Measurements from ENCODE around the gene SOX14. TPM values are rescaled to one million over a fixed set of nuclear protein-coding genes. Genes with fewer than 3 reads are reported as not detected.
A peak's percentile ranks its signal among the peaks of the same experiment; 100 is the strongest.

SOX14 gene
- total and polyA plus RNA-seq, 2 donors (not counting 1 experiment from before 2014, with no cell fraction given) = not detected

DNA sequence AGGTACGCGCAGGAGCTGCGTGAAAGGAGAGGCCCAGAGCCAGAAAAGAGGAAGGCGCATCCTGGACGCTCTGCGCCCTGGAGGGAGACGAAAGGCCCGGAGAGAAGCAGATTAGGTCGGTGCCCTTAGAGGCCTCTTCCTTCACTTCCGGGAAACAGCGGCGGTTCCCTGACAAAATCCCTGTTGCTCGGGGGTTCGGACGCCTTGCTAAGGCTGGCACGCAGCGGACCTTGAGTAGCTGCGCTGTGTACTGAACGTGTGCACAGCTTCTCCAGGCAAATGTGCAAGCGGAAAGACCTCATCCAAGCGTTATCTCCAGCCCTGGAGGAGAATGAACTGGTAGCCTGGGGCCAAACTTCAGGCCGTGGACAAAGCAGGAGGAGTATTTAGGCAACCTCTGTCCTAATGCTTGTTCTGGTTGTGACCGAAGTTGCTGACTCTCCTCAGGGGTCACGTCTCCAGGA, 3.0 kb upstream of the SOX14 start:
- H3K4me1 ChIP-seq (ENCODE audit: control insufficient read depth, extremely low read depth, insufficient read depth, low read length) = no peaks in the 10 kb centered on the region
- DNase-seq (ENCODE audit: low read depth in 2 of 2) = no peak
- no peak overlapping the region for H3K4me2 ChIP-seq (ENCODE audit: extremely low read depth, insufficient read depth, low read length)
- H2AFZ ChIP-seq (ENCODE audit: low read length) = no peak overlapping the region
- H3K36me3 ChIP-seq (ENCODE audit: control insufficient read depth, insufficient read depth, low read length) = no peaks in the 10 kb centered on the region
- no peaks in the 10 kb centered on the region for H4K20me1 ChIP-seq (ENCODE audit: control insufficient read depth, extremely low read depth, insufficient read depth, low read length)
- H3K9ac ChIP-seq (ENCODE audit: insufficient read depth, low read length) = no peak overlapping the region
- TF ChIP-seq, protein P1, sequence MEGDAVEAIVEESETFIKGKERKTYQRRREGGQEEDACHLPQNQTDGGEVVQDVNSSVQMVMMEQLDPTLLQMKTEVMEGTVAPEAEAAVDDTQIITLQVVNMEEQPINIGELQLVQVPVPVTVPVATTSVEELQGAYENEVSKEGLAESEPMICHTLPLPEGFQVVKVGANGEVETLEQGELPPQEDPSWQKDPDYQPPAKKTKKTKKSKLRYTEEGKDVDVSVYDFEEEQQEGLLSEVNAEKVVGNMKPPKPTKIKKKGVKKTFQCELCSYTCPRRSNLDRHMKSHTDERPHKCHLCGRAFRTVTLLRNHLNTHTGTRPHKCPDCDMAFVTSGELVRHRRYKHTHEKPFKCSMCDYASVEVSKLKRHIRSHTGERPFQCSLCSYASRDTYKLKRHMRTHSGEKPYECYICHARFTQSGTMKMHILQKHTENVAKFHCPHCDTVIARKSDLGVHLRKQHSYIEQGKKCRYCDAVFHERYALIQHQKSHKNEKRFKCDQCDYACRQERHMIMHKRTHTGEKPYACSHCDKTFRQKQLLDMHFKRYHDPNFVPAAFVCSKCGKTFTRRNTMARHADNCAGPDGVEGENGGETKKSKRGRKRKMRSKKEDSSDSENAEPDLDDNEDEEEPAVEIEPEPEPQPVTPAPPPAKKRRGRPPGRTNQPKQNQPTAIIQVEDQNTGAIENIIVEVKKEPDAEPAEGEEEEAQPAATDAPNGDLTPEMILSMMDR (conservative IDR thresholded peaks at IDR 0.05 in 1 of 2, IDR thresholded peaks at IDR 0.05 in 1 of 2; ENCODE audit: low read depth in 1 of 2, low read length in 2 of 2) = no peak
- TF ChIP-seq EZH2 (IDR thresholded peaks at IDR 0.05; ENCODE audit: low read length, missing control alignments) = no peak
- H3K79me2 ChIP-seq (ENCODE audit: control insufficient read depth, insufficient read depth, low read length) = no peaks in the 10 kb centered on the region
- H3K27ac ChIP-seq (ENCODE audit: insufficient read depth, low read length) = no peak overlapping the region
- H3K9me3 ChIP-seq (ENCODE audit: control insufficient read depth, insufficient read depth, low read depth, low read length) = no peaks in the 10 kb centered on the region
- H3K4me3 ChIP-seq (replicated peaks in 1 of 4; ENCODE audit: control extremely low read depth in 1 of 4, insufficient read depth in 1 of 4, low read depth in 3 of 4, low read length in 4 of 4) = no peak overlapping the region
- H3K27me3 ChIP-seq (ENCODE audit: control insufficient read depth, insufficient read depth, low read length) = peaks cover 35% of the 10 kb centered on the region

DNA sequence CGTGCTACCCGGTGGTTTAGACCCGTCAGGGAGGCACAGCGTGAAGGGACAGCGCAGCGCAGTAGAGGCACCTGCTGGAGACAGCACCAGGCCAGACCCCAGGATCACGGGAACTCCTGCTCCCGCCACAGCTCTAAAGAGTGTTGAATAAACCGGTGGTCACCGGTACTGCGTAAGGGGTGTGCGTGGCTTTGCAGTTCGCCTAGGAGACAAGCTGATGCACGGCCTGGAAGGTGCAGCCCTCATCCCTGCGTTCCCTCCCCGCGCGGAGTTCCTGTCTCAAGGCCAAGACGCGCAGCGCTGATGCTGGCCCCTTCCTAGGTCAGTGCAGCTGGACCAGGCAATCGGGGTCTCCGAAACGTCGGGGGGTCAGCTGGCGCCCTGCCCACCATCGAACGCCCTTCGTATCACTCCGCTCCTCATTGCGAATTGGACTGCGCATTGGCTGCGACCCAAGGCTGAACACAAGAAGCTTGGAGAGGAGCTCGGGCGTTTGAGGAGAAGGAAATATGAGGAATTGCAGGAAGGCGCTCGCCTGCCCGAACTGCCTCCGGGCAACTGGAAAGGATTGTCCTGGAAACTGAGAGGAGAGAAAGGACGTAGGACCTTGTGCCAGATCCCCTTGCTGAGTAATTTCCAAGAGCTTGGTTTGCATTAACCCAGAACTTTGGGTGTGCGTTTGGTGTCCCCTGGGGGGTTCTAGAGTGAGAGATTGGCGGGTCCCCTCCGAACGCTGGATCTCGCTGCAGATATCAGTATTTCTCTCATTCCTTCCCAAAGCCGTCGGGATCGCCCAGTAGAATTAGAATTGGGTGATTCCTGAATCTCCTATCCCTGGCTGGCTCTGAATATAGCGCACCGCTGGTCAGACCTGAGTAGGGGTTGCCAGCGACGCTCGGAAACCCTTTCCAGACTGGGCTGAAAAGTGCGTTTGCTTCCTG, 2.3 kb upstream of the SOX14 start:
- DNase-seq (ENCODE audit: low read depth in 2 of 2) = no peak
- Histone ChIP-seq H3K4me2 (ENCODE audit: extremely low read depth, insufficient read depth, low read length) (no peak overlapping the region), H3K79me2 (ENCODE audit: control insufficient read depth, insufficient read depth, low read length) (no peaks in the 10 kb centered on the region), H2AFZ (ENCODE audit: low read length) (no peak overlapping the region), H3K4me3 (replicated peaks in 1 of 4; ENCODE audit: control extremely low read depth in 1 of 4, insufficient read depth in 1 of 4, low read depth in 3 of 4, low read length in 4 of 4) (no peak overlapping the region), H3K36me3 (ENCODE audit: control insufficient read depth, insufficient read depth, low read length) (no peaks in the 10 kb centered on the region), H3K4me1 (ENCODE audit: control insufficient read depth, extremely low read depth, insufficient read depth, low read length) (no peaks in the 10 kb centered on the region), H3K27me3 (ENCODE audit: control insufficient read depth, insufficient read depth, low read length) (peaks cover 37% of the 10 kb centered on the region), H3K9ac (ENCODE audit: insufficient read depth, low read length) (no peak overlapping the region), H3K9me3 (ENCODE audit: control insufficient read depth, insufficient read depth, low read depth, low read length) (no peaks in the 10 kb centered on the region), H4K20me1 (ENCODE audit: control insufficient read depth, extremely low read depth, insufficient read depth, low read length) (no peaks in the 10 kb centered on the region), H3K27ac (ENCODE audit: insufficient read depth, low read length) (no peak overlapping the region)
- TF ChIP-seq, protein P1 (conservative IDR thresholded peaks at IDR 0.05 in 1 of 2, IDR thresholded peaks at IDR 0.05 in 1 of 2; ENCODE audit: low read depth in 1 of 2, low read length in 2 of 2) = no peak
- TF ChIP-seq EZH2 (IDR thresholded peaks at IDR 0.05; ENCODE audit: low read length, missing control alignments) = peak; percentile 49

DNA sequence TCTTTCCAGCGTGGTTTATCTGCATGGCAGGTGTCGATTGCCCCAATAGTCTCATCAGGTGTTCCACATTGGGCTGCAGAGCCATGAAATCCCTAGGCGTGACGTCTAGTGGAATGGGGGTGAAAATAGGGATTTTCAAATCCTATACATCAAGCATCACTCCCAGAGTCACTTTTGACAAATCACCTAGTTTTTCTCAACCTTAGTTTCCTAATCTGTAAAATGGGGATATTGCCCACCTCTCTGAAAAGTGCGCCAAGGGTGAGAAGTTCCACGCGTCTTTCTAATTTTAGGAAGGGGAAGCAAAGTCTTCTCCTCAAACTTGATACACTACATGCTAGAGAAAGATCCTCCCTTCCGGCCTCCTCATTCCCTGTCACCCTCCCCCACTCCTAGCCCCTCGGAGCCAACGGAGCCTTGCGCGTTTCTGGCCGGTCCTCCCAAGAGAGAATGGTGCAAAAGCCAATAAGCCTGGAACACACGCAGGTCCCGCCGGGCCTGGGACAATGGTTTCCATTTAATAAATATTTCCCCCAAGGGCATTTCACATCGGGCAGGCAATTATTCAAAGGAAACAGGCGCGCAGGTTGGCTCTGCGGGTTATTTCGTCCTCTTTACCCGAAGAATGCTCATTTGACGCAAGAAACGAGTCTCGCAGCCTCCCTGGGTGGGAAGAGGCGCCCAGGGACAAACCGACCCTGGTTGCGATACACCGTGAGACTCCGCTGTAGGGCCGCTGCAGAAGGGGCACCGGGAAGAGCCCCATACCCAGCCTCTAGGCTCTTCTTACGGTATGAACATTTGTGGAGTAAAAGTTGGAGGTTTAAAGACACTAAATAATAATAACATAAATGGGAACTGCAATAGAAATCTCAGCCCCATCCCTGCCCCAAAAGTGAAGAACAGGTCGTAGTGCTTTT, 1.2 kb upstream of the SOX14 start:
- Histone ChIP-seq H3K27ac (ENCODE audit: insufficient read depth, low read length) (no peak overlapping the region), H4K20me1 (ENCODE audit: control insufficient read depth, extremely low read depth, insufficient read depth, low read length) (no peaks in the 10 kb centered on the region), H3K9me3 (ENCODE audit: control insufficient read depth, insufficient read depth, low read depth, low read length) (no peaks in the 10 kb centered on the region), H3K27me3 (ENCODE audit: control insufficient read depth, insufficient read depth, low read length) (peaks cover 47% of the 10 kb centered on the region), H3K4me2 (ENCODE audit: extremely low read depth, insufficient read depth, low read length) (no peak overlapping the region), H2AFZ (ENCODE audit: low read length) (no peak overlapping the region), H3K9ac (ENCODE audit: insufficient read depth, low read length) (no peak overlapping the region), H3K4me3 (replicated peaks in 1 of 4; ENCODE audit: control extremely low read depth in 1 of 4, insufficient read depth in 1 of 4, low read depth in 3 of 4, low read length in 4 of 4) (no peak overlapping the region), H3K79me2 (ENCODE audit: control insufficient read depth, insufficient read depth, low read length) (no peaks in the 10 kb centered on the region), H3K4me1 (ENCODE audit: control insufficient read depth, extremely low read depth, insufficient read depth, low read length) (no peaks in the 10 kb centered on the region), H3K36me3 (ENCODE audit: control insufficient read depth, insufficient read depth, low read length) (no peaks in the 10 kb centered on the region)
- DNase-seq (ENCODE audit: low read depth in 2 of 2) = no peak
- TF ChIP-seq, protein P1 (conservative IDR thresholded peaks at IDR 0.05 in 1 of 2, IDR thresholded peaks at IDR 0.05 in 1 of 2; ENCODE audit: low read depth in 1 of 2, low read length in 2 of 2) = no peak
- TF ChIP-seq EZH2 (IDR thresholded peaks at IDR 0.05; ENCODE audit: low read length, missing control alignments) = no peak
